Right lobe of liver (tissue), 6 donors: Measurements from ENCODE around the gene SMPDL3A. TPM values are rescaled to one million over a fixed set of nuclear protein-coding genes. Genes with fewer than 3 reads are reported as not detected.

Experiments
- ATAC-seq, 4 donors: fragments of 200-7000 bp; cut with Tn5 transposase; one replicate each; pipeline ENCODE4 v1.9.1; 2020; ENCODE audit warnings: mild to moderate bottlenecking in 4 of 4, moderate library complexity in 4 of 4
- DNase-seq, 3 donors: peaks; one replicate each; pipeline ENCODE4 v3.0.0-alpha.2; 2020
- H3K27ac ChIP-seq, 3 donors: fragments of 200-600 bp; one replicate each; pipeline ENCODE4 v1.8.0; 2022
- H3K27me3 ChIP-seq, 2 donors: fragments of 200-600 bp; one replicate each; pipeline ENCODE4 v1.8.0; 2022
- H3K36me3 ChIP-seq, 4 donors: fragments of 200-600 bp; sonication (generic) in 1 of 4; one replicate each; pipeline versions ENCODE4 v1.5.1 to v1.8.0; 2017 to 2022; ENCODE audit warnings: control low read depth in 1 of 4
- H3K4me1 ChIP-seq, 4 donors: fragments of 200-600 bp; sonication (generic) in 1 of 4; one replicate each; pipeline versions ENCODE4 v1.5.1 to v1.8.0; 2017 to 2022; ENCODE audit warnings: control low read depth in 1 of 4
- H3K4me3 ChIP-seq, 3 donors: fragments of 200-600 bp; one replicate each; pipeline ENCODE4 v1.8.0; 2022
- H3K9me3 ChIP-seq, 4 donors: fragments of 200-600 bp; sonication (generic) in 1 of 4; one replicate each; pipeline versions ENCODE4 v1.5.1 to v1.8.0; 2017 to 2022; ENCODE audit warnings: control low read depth in 1 of 4
- CTCF ChIP-seq, 4 donors: fragments of 200-600 bp in 3 of 4; fragments of 450-650 bp in 1 of 4; IDR thresholded peaks; one replicate each; pipeline versions ENCODE4 v1.5.1 to v1.8.0; 2016 to 2022; ENCODE audit warnings: antibody characterized with exemption in 4 of 4, mild to moderate bottlenecking in 2 of 4
- POLR2A ChIP-seq: fragments of 450-650 bp; IDR thresholded peaks from one replicate; pipeline ENCODE4 v1.6.1; 2017; ENCODE audit warnings: antibody characterized with exemption, mild to moderate bottlenecking
- WGBS: methylation state at CpG from one replicate; pipeline ENCODE4 v1.1.6; 2018; ENCODE audit warnings: low coverage, low lambda C conversion rate; ENCODE audit not compliant: insufficient coverage; ENCODE audit errors: missing lambda C conversion rate; 5-methylcytosine and 5-hydroxymethylcytosine counted together
- intact Hi-C, 2 donors: fragments of 100-400 bp; cut with DNase I; formaldehyde crosslinking; loops; one replicate each; pipeline versions ENCODE4 v1.11.2 to v1.14.1; 2022
- total RNA-seq, 6 experiments: library from RNA; depleted of rRNA in 2 of 6; stranded (reverse); fragments of >200 nt in 2 of 6; fragmentation: NEBNext Ultra II Directional in 3 of 6; extraction: Animal tissue kit (Norgen Biotek cat#: 25700) in 3 of 6; gene quantifications; one replicate each; pipeline versions ENCODE4 v1.1.0 to v1.2.4, GENCODE V29; 2016 to 2023
- donor health status: DM: no; HTN: yes; CAD: no.
- donor health status: DM: no; HTN: no; CAD: no.
- donor health status: DM: no; HTN: no; CAD: no.
- donor health status: DM: no; HTN: yes; CAD: no.
- donor health status: DM: no; HTN: yes; CAD: no.

The SMPDL3A gene
- total RNA-seq, 6 experiments from 2014 or later: 27.5 to 51.9 (median 36.1) TPM

DNA sequence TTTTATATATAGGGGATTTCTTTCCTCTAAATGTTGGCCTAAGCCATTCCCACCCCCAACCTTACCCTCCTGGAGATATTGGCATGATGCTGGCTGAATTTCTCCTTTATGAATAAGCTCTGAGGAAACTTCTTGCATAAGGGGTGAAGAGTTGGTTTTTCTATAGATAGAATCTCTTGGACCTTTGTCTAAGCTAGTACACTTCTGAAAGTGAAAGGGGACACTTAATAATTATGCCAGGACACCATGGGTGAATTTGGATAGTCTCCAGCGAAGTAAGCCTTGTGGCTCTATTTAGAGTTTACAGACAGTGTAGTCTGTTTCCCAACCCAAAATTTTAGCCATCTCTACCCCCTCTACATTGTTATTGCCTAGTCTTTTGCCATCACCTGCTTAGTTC is 36.6 kb upstream of the SMPDL3A start:
- intact Hi-C loops: no loop called here
- no peaks in the 10 kb centered on the region for H3K27me3 ChIP-seq
- ATAC-seq: peak in 2 of 4 donors; percentile 44 to 56
- H3K4me1 ChIP-seq: peaks cover 0 to 6% (median 0%) of the 10 kb centered on the region in 4 donors
- H3K36me3 ChIP-seq: no peaks in the 10 kb centered on the region
- DNase-seq: no peak
- H3K9me3 ChIP-seq: no peaks in the 10 kb centered on the region
- TF ChIP-seq POLR2A: no peak
- no peak for TF ChIP-seq CTCF (IDR thresholded peaks at IDR 0.05)
- WGBS: 38% methylated on average over 1 of the region's 1 CpG
- no peak overlapping the region for H3K4me3 ChIP-seq
- peak overlapping the region in 1 of 3 donors; percentile 68 for H3K27ac ChIP-seq

GRCh38 chr6:122753000-122753687 is 35.9 kb upstream of the SMPDL3A start:
- H3K4me3 ChIP-seq: peak overlapping the region; percentile 26 to 46 (median 30)
- intact Hi-C loops: no loop called here
- H3K36me3 ChIP-seq: no peaks in the 10 kb centered on the region
- TF ChIP-seq CTCF (IDR thresholded peaks at IDR 0.05) (no peak), POLR2A (no peak)
- peak; percentile 37 to 61 (median 47) for ATAC-seq
- H3K27me3 ChIP-seq: no peaks in the 10 kb centered on the region
- H3K27ac ChIP-seq: peak overlapping the region; percentile 25 to 68 (median 58)
- no peaks in the 10 kb centered on the region for H3K9me3 ChIP-seq
- WGBS: 29% methylated on average over 10 of the region's 10 CpGs
- DNase-seq: no peak
- peaks cover 0 to 6% (median 0%) of the 10 kb centered on the region in 4 donors for H3K4me1 ChIP-seq

DNA sequence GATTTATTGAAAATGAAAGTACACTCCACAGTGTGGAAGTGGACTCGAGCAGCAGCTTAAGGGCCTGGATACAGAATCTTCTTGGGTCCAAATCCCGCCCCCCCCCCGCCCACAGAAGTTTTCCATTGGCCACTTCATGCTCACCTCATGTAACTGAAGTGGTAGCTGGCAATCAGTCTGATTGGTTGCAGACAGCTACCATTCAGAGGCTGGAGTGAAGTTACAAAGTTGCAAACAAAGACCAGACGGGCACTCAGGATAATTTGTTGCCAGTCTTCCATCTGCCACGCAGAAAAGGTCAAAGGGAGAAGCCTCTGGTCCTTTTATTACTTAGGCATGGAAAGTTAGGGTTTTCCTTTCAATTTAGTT is 35.4 kb upstream of the SMPDL3A start:
- WGBS: 17% methylated on average over 5 of the region's 5 CpGs
- intact Hi-C loops: no loop called here
- TF ChIP-seq POLR2A: peak; percentile 57
- TF ChIP-seq CTCF (IDR thresholded peaks at IDR 0.05): no peak
- Histone ChIP-seq H3K4me1 (peaks cover 0 to 6% (median 0%) of the 10 kb centered on the region in 4 donors), H3K9me3 (no peaks in the 10 kb centered on the region), H3K4me3 (peak overlapping the region; percentile 26 to 46 (median 30)), H3K27me3 (no peaks in the 10 kb centered on the region), H3K36me3 (no peaks in the 10 kb centered on the region), H3K27ac (peak overlapping the region; percentile 62 to 73 (median 68))
- DNase-seq: peak in 1 of 3 donors; percentile 72
- ATAC-seq: peak; percentile 83 to 94 (median 90)

GRCh38 chr6:122754191-122754731 is 34.8 kb upstream of the SMPDL3A start:
- intact Hi-C loops: no loop called here
- no peaks in the 10 kb centered on the region for H3K27me3 ChIP-seq
- WGBS: 71% methylated on average over 5 of the region's 5 CpGs
- peaks cover 0 to 6% (median 0%) of the 10 kb centered on the region in 4 donors for H3K4me1 ChIP-seq
- H3K36me3 ChIP-seq: no peaks in the 10 kb centered on the region
- no peaks in the 10 kb centered on the region for H3K9me3 ChIP-seq
- H3K4me3 ChIP-seq: peak overlapping the region in 1 of 3 donors; percentile 16
- no peak for DNase-seq
- TF ChIP-seq CTCF (IDR thresholded peaks at IDR 0.05) (no peak), POLR2A (no peak)
- ATAC-seq: peak in 3 of 4 donors; percentile 19 to 36 (median 28)
- peak overlapping the region; percentile 62 to 73 (median 65) for H3K27ac ChIP-seq
